Endothelial cell of umbilical vein (primary cell): ENCODE results near the gene C3. TPM values are rescaled to one million over a fixed set of nuclear protein-coding genes. Genes with fewer than 3 reads are reported as not detected.
A peak's percentile ranks its signal among the peaks of the same experiment; 100 is the strongest.

Experiments
- BruUV-seq: library from RNA; stranded (reverse); fragments of 400-500 nt; replicated peaks from 2 replicates; lab custom pipeline; 2021; lab: Mats Ljungman, UMichigan
- CTCF ChIA-PET: fragments of 300-600, 350-600 bp; sonication (Branson Sonifier 250); formaldehyde crosslinking; loops from one replicate; lab custom pipeline; 2021; ENCODE audit warnings: antibody characterized with exemption, inconsistent platforms; lab: Charles Lee
- POLR2A ChIA-PET: fragments of 300-600, 350-600 bp; sonication (Branson Sonifier 250); formaldehyde crosslinking; loops from one replicate; lab custom pipeline; 2021; ENCODE audit warnings: antibody characterized with exemption, inconsistent platforms; lab: Charles Lee
- DNase-seq: peaks from one replicate; pipeline ENCODE4 v3.0.0-alpha.2; 2011; ENCODE audit warnings: low read depth, low spot score
- FAIRE-seq: peaks from 2 replicates; lab custom pipeline; 2011; peaks lifted over from hg19 to GRCh38; lab: Jason Lieb, UNC
- H2AFZ ChIP-seq: 2 replicates; pipeline ENCODE4 v1.6.0; 2012; ENCODE audit warnings: low read depth, low read length, control low read depth, inconsistent platforms
- H3K27ac ChIP-seq: 2 replicates; pipeline ENCODE4 v1.5.1; 2011; ENCODE audit warnings: low read depth, mild to moderate bottlenecking, control low read depth, low read length, moderate library complexity; ENCODE audit not compliant: insufficient read depth
- H3K27me3 ChIP-seq, 2 experiments: 2 replicates each; pipeline versions ENCODE4 v1.6.0 to v1.6.1; 2011; ENCODE audit warnings: low read length in 2 of 2, mixed read lengths in 1 of 2; ENCODE audit not compliant: control insufficient read depth in 2 of 2, insufficient read depth in 2 of 2
- H3K36me3 ChIP-seq, 2 experiments: 2 replicates in 1 of 2; 3 replicates in 1 of 2; pipeline ENCODE4 v1.5.1; 2011; ENCODE audit warnings: low read length in 2 of 2, mild to moderate bottlenecking in 1 of 2, moderate library complexity in 1 of 2; ENCODE audit not compliant: control insufficient read depth in 2 of 2, insufficient read depth in 2 of 2; ENCODE audit errors: extremely low read depth in 1 of 2
- H3K4me1 ChIP-seq: 3 replicates; pipeline ENCODE4 v1.5.1; 2011; ENCODE audit warnings: mild to moderate bottlenecking, low read length; ENCODE audit not compliant: control insufficient read depth, insufficient read depth; ENCODE audit errors: extremely low read depth
- H3K4me2 ChIP-seq: 2 replicates; pipeline ENCODE4 v1.6.1; 2011; ENCODE audit warnings: low read length, control low read depth, mixed read lengths; ENCODE audit not compliant: insufficient read depth
- H3K4me3 ChIP-seq, 3 experiments: fragments of 200-600 bp in 1 of 3; sonication (generic), shearing (Covaris generic) in 1 of 3; replicated peaks in 1 of 3; 2 replicates each; pipeline ENCODE4 v1.5.1; 2011 to 2016; ENCODE audit warnings: control low read depth in 3 of 3, low read length in 3 of 3, mild to moderate bottlenecking in 2 of 3, inconsistent platforms in 1 of 3, low read depth in 1 of 3, moderate library complexity in 1 of 3; ENCODE audit not compliant: insufficient read depth in 1 of 3
- H3K79me2 ChIP-seq: 2 replicates; pipeline ENCODE4 v1.6.0; 2012; ENCODE audit warnings: low read length, inconsistent platforms; ENCODE audit not compliant: control insufficient read depth, insufficient read depth
- H3K9ac ChIP-seq: replicated peaks from 2 replicates; pipeline ENCODE3; 2011; ENCODE audit warnings: low read length, control low read depth; ENCODE audit not compliant: insufficient read depth; ENCODE audit errors: extremely low read depth
- H3K9me1 ChIP-seq: replicated peaks from 3 replicates; pipeline ENCODE4 v1.6.0; 2011; ENCODE audit warnings: mild to moderate bottlenecking, low read length; ENCODE audit not compliant: control insufficient read depth, insufficient read depth; ENCODE audit errors: extremely low read depth
- H3K9me3 ChIP-seq: replicated peaks from 2 replicates; pipeline ENCODE4 v1.5.1; 2012; ENCODE audit warnings: low read length, inconsistent platforms; ENCODE audit not compliant: control insufficient read depth, insufficient read depth
- H4K20me1 ChIP-seq: replicated peaks from 2 replicates; pipeline ENCODE3; 2011; ENCODE audit warnings: mild to moderate bottlenecking, low read length; ENCODE audit not compliant: control insufficient read depth, insufficient read depth; ENCODE audit errors: extremely low read depth
- EZH2 ChIP-seq: IDR thresholded peaks from 2 replicates; pipeline ENCODE4 v1.6.1; 2012; ENCODE audit warnings: borderline replicate concordance, low read depth, mild to moderate bottlenecking, moderate library complexity, low read length, inconsistent platforms; ENCODE audit not compliant: severe bottlenecking
- FOS ChIP-seq: IDR thresholded peaks from 2 replicates; pipeline ENCODE4 v1.6.1; 2011; ENCODE audit warnings: mild to moderate bottlenecking, low read length, moderate library complexity, borderline replicate concordance; ENCODE audit not compliant: insufficient read depth
- GATA2 ChIP-seq: IDR thresholded peaks from 2 replicates; pipeline ENCODE4 v1.7.0; 2011; ENCODE audit warnings: low read depth, mild to moderate bottlenecking, moderate library complexity, mixed read lengths, low read length; ENCODE audit not compliant: insufficient read length, insufficient read depth
- JUN ChIP-seq: IDR thresholded peaks from 2 replicates; pipeline ENCODE4 v1.6.1; 2011; ENCODE audit warnings: borderline replicate concordance, low read depth; ENCODE audit not compliant: insufficient read length, insufficient read depth
- MYC ChIP-seq: IDR thresholded peaks from one replicate; pipeline ENCODE4 v1.6.1; 2011; ENCODE audit warnings: mild to moderate bottlenecking, low read depth, low read length
- POLR2A ChIP-seq: IDR thresholded peaks from 2 replicates; pipeline ENCODE4 v1.6.1; 2012; ENCODE audit warnings: low read depth, mild to moderate bottlenecking, control low read depth, low read length
- POLR2AphosphoS5 ChIP-seq: IDR thresholded peaks from 2 replicates; pipeline ENCODE4 v1.6.1; 2012; ENCODE audit warnings: low read depth, mild to moderate bottlenecking, control low read depth, low read length, moderate library complexity; ENCODE audit not compliant: insufficient read depth
- dilution Hi-C: fragments of 300-500 bp; cut with MboI; formaldehyde crosslinking; loops from one replicate; pipeline ENCODE4 v1.15.0; 2019; ENCODE audit warnings: low sequenced_read_pairs; ENCODE audit not compliant: extremely low pct_ligation_motif_present
- intact Hi-C: fragments of 100-400 bp; cut with micrococcal nuclease; formaldehyde crosslinking; loops from one replicate; pipeline ENCODE4 v1.10.0; 2022
- polyA plus RNA-seq, 4 experiments: library from polyadenylated mRNA; depleted of rRNA in 3 of 4; stranded (reverse) in 3 of 4; unstranded in 1 of 4; fragments of >200 nt; gene quantifications; 2 replicates each; pipeline versions ENCODE4 v1.2.1 to v1.2.3, GENCODE V29; 2011 to 2012; ENCODE audit warnings: missing spikeins in 1 of 4
- total RNA-seq: library from RNA; stranded (reverse); gene quantifications from 2 replicates; pipeline ENCODE4 v1.2.3, GENCODE V29; 2021
- TF ChIP-seq, protein P1 (sequence below), 2 donors: IDR thresholded peaks; 1 replicate in 1 of 2; 2 replicates in 1 of 2; pipeline ENCODE4 v1.5.1; 2011; ENCODE audit warnings: low read length in 2 of 2, mild to moderate bottlenecking in 2 of 2, moderate library complexity in 2 of 2, control low read depth in 1 of 2, inconsistent platforms in 1 of 2, low read depth in 1 of 2; ENCODE audit not compliant: insufficient read depth in 1 of 2; ENCODE audit errors: extremely low read depth in 1 of 2
- TF ChIP-seq, protein P2 (sequence below): IDR thresholded peaks from 2 replicates; pipeline ENCODE4 v1.6.1; 2011; ENCODE audit not compliant: insufficient read depth, insufficient read length

Gene C3
- total and polyA plus RNA-seq, 2 donors (not counting 3 experiments of a cell fraction or from before 2014, with no cell fraction given): 0.23 TPM; not detected in 1

DNA sequence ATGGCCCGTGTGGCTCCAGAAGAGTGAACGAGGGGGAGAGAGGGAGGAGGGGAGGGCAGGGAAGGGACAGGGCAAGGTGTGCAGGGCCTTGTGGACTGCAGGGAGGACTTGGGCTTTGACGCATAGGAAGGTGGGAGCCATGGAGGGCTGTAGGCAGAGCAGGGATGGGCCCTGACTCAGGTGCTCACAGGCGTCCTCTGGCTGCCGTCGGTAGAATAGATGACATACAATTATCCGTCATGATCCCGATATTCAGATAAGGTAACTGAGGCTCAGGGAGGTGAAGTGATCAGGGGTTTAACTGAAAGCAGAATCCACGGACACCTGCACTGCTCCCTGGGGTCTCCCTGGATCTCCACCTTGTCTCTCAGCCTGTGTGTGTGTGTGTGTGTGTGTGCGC is 3.4 kb downstream of the C3 start:
- Histone ChIP-seq H3K9me1 (no peaks in the 10 kb centered on the region), H3K36me3 (no peaks in the 10 kb centered on the region), H3K9me3 (no peaks in the 10 kb centered on the region), H3K4me3 (no peak overlapping the region), H3K27me3 (no peaks in the 10 kb centered on the region), H3K79me2 (no peaks in the 10 kb centered on the region), H2AFZ (no peak overlapping the region), H3K27ac (no peak overlapping the region), H4K20me1 (no peaks in the 10 kb centered on the region), H3K4me1 (no peaks in the 10 kb centered on the region), H3K4me2 (no peak overlapping the region), H3K9ac (no peak overlapping the region)
- TF ChIP-seq GATA2 (no peak), POLR2A (no peak), MYC (no peak), POLR2AphosphoS5 (no peak), EZH2 (no peak)
- ChIA-PET CTCF (no interaction called here), POLR2A (no interaction called here)
- no peak for DNase-seq
- intact Hi-C loops (no loop called here), dilution Hi-C loops (no loop called here)
- no TSS peak for BruUV-seq
- FAIRE-seq: peak; percentile 31

DNA sequence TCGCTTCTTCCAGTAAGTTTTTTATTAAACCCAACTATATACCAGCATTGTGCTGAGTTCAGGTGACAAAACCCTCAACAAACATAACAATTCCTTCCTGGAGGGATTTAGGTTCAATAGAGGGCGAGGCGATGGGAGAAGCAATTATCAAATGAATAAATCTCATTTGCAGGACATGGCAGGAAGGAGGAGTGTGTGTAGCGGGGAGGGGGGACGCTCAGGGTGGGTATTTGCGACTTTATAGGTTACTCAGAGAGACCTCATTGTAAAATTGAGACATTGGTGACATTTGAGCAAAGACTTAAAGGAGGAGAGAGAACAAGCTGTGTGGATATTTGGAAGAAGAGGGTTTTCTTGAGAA is 3.9 kb downstream of the C3 start:
- H3K9me3 ChIP-seq: no peaks in the 10 kb centered on the region
- no peak overlapping the region for H3K4me3 ChIP-seq
- dilution Hi-C loops: no loop called here
- no peaks in the 10 kb centered on the region for H3K36me3 ChIP-seq
- FAIRE-seq: no peak
- H3K9ac ChIP-seq: no peak overlapping the region
- no peaks in the 10 kb centered on the region for H3K9me1 ChIP-seq
- no TSS peak for BruUV-seq
- H3K4me2 ChIP-seq: no peak overlapping the region
- intact Hi-C loops: no loop called here
- DNase-seq: no peak
- no peak overlapping the region for H2AFZ ChIP-seq
- ChIA-PET CTCF (interaction anchor here (2.0 kb wide), 1 partner anchor 200 kb away, joined by 5 read pairs; no protein-coding TSS in a partner anchor), POLR2A (interaction anchor here (0.6 kb wide), 1 partner anchor 14 kb away, joined by 5 read pairs; no protein-coding TSS in a partner anchor)
- H3K27ac ChIP-seq: no peak overlapping the region
- no peak for TF ChIP-seq POLR2A
- TF ChIP-seq GATA2: no peak
- TF ChIP-seq, protein P1, sequence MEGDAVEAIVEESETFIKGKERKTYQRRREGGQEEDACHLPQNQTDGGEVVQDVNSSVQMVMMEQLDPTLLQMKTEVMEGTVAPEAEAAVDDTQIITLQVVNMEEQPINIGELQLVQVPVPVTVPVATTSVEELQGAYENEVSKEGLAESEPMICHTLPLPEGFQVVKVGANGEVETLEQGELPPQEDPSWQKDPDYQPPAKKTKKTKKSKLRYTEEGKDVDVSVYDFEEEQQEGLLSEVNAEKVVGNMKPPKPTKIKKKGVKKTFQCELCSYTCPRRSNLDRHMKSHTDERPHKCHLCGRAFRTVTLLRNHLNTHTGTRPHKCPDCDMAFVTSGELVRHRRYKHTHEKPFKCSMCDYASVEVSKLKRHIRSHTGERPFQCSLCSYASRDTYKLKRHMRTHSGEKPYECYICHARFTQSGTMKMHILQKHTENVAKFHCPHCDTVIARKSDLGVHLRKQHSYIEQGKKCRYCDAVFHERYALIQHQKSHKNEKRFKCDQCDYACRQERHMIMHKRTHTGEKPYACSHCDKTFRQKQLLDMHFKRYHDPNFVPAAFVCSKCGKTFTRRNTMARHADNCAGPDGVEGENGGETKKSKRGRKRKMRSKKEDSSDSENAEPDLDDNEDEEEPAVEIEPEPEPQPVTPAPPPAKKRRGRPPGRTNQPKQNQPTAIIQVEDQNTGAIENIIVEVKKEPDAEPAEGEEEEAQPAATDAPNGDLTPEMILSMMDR (IDR thresholded peaks at IDR 0.05; ENCODE audit: extremely low read depth in 1 of 2, insufficient read depth in 1 of 2, low read depth in 1 of 2, low read length in 2 of 2): no peak
- TF ChIP-seq POLR2AphosphoS5: no peak
- TF ChIP-seq MYC: no peak
- TF ChIP-seq FOS: no peak
- TF ChIP-seq, protein P2, sequence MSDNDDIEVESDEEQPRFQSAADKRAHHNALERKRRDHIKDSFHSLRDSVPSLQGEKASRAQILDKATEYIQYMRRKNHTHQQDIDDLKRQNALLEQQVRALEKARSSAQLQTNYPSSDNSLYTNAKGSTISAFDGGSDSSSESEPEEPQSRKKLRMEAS: no peak
- no peak for TF ChIP-seq JUN
- TF ChIP-seq EZH2: no peak
- H3K4me1 ChIP-seq: no peaks in the 10 kb centered on the region
- H3K79me2 ChIP-seq: no peaks in the 10 kb centered on the region
- H3K27me3 ChIP-seq: no peaks in the 10 kb centered on the region
- H4K20me1 ChIP-seq: no peaks in the 10 kb centered on the region
